Stimulated activated CD4-positive, alpha-beta T cell treated with anti-CD3 and anti-CD28 coated beads, Interleukin-4, amount 100 ng/mL, for 24 hours (primary cell): ENCODE data around the gene PTEN.
A peak's percentile ranks its signal among the peaks of the same experiment; 100 is the strongest.
"Not testable (repeated sequence)": the region's sequence is repeated elsewhere in the genome, so short reads cannot be mapped to it uniquely, and the experiment has no call there.

Source experiments
- DNase-seq: peaks from one replicate; pipeline ENCODE4 v3.0.0-alpha.2; 2020

Gene PTEN

GRCh38 chr10:87846023-87846422, 17.4 kb upstream of the PTEN start:
- no peak for DNase-seq

- not testable (repeated sequence) for DNase-seq
These were observed 16.7 kb upstream of the PTEN start for GRCh38 chr10:87846711-87847110.

GRCh38 chr10:87847550-87847949, 15.9 kb upstream of the PTEN start:
- no peak for DNase-seq

DNA sequence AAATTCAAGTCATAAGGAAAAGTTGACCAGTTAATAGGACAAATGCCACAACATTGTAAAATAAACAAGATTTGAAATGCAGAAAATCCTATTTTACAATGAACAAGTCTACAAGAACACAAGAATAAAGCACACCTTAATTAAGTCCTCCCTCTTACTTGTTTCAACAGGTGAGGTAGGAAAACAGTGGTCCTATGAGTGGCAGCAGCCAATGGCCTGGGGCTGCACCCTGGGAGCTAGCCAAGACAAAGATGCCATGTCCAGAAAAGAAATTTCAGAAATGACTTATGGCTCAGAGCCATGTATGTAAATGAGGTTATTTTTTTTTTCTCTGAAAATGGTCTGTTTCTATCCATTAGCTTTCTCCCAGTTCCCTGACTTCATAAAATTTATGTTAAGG, 14.4 kb upstream of the PTEN start:
- DNase-seq = no peak

GRCh38 chr10:87850742-87851205, 12.7 kb upstream of the PTEN start:
- peak; percentile 56 for DNase-seq

- no peak for DNase-seq
These were observed 11.3 kb upstream of the PTEN start for GRCh38 chr10:87852089-87852488.

- not testable (repeated sequence) for DNase-seq
These were observed 8.2 kb upstream of the PTEN start for GRCh38 chr10:87855247-87855646.

DNA sequence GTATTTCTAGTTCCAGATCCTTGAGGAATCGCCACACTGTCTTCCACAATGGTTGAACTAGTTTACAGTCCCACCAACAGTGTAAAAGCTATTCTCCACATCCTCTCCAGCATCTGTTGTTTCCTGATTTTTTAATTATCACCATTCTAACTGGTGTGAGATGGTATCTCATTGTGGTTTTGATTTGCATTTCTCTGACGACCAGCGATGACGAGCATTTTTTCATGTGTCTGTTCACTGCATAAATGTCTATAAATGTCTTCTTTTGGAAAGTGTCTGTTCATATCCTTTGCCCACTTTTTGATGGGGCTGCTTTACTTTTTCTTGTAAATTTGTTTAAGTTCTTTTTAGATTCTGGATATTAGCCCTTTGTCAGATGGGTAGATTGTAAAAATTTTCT, 7.8 kb upstream of the PTEN start:
- DNase-seq = not testable (repeated sequence)

DNA sequence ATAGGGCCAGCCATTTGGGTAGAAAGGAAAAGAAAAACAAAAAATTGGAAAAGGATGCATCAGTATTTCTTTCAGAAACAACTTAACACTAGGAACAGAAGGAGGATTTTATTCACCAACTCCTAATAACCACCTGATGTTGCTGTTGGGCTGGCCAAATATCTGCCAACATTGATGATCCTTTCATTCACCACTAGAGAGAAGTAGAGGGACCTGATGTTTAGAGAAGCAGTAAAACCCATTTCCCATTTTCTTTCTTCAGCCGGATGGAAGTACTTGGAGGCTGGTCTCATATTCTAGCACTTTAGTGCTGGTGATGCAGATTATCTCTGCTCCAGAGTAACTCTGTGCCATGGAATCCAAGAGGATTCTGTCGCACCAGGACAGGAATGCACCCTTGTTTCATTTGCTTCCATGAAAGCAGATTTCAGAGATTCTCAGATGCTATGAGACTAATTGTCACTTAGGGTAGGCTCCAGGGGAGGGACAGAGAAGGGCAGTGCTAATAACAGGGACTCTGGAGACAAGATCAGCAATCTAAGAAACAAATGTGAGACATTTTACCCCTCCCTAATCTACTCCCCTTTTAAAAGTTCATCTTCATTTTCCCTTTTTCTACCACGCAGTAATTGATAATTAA, 3.1 kb upstream of the PTEN start:
- peak; percentile 30 for DNase-seq

GRCh38 chr10:87860816-87861403, 2.5 kb upstream of the PTEN start:
- DNase-seq = no peak

DNA sequence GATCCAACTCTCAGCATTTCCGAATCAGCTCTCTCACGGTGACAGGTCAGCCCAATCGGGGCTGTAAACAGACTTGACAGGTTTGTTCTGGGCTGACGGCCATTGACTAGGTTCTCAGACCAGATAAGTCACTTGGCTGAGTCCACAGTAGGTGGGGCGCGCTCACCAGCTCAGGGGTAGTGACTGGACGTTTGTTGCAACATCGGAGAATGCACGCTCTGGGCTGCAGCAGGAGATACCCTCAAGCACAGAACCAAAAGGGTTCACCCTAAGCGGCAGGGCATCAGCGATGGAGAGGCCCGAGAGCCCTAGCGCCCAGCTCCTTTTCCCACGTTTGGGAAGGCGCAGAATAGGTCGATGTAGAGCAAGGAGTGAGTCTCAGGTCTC, 1.9 kb upstream of the PTEN start:
- peak; percentile 23 for DNase-seq

DNA sequence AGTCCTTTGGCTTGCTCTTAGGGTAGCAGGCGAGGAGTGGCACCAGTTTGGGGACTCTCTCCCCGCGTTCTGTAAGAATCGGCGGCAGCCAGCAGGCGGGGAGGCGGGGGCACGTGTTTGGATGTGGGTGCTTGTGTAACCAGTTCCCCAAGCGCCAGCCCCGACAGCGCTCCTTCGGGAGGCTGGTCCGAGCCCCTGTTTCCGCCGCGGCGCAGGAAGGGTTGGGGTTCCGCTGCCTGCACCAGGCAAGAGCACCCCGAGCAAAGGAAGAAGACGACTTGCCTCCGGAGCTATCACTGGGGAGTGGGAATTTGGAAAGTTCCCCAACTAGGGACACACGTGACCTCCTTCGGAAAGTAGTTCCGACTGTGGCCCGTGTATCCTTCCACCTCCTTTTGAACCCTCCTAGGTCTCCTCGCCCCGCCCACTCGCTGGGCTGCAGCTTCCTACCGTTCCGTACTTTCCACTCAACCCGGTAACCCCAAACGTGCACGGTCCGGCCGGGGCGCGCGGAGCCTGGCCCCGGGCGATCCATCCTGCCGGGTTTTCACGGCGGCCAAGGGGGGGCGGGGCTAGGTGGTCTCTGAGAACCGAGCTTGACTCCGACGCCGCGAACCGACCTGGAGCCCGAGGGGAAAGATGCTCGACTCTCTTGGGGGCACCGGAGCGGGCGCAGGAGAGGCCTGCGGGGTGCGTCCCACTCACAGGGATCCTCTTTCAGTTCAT, 1.3 kb upstream of the PTEN start:
- DNase-seq = peak; percentile 94

GRCh38 chr10:87862679-87863052, 759 bp upstream of the PTEN start:
- no peak for DNase-seq

GRCh38 chr10:87863951-87864495, 598 bp downstream of the PTEN start:
- DNase-seq = peak; percentile 21

DNA sequence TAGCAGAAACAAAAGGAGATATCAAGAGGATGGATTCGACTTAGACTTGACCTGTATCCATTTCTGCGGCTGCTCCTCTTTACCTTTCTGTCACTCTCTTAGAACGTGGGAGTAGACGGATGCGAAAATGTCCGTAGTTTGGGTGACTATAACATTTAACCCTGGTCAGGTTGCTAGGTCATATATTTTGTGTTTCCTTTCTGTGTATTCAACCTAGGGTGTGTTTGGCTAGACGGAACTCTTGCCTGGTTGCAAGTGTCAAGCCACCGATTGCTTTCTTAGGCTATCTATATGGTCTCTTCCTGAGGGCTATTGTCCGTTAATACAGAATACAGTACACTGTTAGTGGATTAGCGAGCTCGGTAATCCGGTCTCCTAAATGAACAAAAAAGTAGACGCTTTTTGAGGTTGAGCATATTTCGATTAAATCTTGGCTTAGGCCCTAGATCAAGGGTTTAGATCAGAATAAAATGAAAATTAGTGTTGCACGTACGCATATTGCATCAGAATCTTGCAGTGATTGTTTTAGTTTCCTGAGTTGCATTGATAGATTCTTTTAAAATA, 1.2 kb downstream of the PTEN start:
- no peak for DNase-seq

GRCh38 chr10:87865241-87865881, 1.9 kb downstream of the PTEN start:
- DNase-seq = no peak

DNA sequence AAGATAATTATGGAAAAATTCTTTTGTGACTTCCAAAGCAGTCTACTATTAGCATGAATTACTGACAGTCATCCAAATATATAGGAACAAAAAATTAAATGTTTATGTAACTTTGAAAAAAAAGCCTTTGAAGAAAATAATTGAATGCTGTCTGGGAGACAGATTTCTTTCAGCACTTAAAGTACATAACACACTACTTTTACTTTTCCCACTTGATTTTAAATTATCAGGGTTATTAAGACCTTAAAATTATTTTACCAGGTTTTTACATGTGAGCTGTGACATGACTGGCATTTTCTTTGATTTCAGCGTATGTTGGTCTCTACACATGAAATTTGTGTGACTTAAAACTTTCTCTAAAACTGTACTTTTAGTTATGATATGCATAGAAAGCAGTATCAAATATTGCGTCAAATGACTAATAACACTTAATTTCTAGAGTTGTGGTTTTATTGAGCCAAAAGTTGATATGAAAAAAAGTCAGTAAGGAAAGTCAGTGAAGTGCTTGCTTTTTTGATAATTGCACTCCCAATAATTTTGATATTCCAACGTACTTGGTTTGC, 3.1 kb downstream of the PTEN start:
- no peak for DNase-seq

DNA sequence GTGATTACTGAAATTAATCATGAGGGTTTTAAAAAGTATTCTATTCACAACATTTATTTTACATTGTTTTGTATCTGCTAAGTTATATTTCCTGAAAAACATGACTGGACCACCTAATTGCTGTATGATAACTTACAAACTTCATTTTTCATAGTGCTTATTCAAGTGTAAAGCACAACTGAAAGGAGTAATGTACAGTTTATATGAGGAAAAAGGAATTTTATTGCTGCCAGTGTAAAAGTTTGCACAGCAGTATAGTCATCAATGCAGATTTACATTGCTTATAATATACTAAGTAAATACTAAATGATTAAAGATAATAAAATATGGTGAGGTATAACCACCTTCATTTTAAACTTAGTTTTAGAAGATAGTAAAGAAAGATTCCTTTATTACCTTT, 4.0 kb downstream of the PTEN start:
- DNase-seq = no peak

- no peak for DNase-seq
These were observed 4.9 kb downstream of the PTEN start for GRCh38 chr10:87868277-87868676.

GRCh38 chr10:87869139-87869538, 5.7 kb downstream of the PTEN start:
- DNase-seq = not testable (repeated sequence)

- DNase-seq = no peak
These were observed 6.5 kb downstream of the PTEN start for GRCh38 chr10:87869773-87870551.

DNA sequence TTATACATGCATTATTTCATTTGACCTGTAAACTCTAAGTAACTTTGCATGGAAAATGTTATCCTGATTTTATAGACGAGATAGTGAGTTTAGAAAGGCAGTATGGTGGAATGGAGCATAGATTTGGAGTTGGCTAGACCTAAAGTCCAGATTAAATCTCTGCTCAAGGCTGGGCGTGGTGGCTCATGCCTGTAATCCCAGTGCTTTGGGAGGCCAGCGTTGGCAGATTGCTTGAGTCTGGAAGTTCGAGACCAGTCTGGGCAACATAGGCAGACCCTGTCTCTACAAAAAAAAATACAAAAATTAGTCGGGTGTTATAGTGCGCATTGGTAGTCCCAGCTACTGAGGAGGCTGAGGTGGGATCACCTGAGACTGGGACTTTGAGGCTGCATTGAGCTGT, 9.4 kb downstream of the PTEN start:
- DNase-seq = no peak
